Activated CD8-positive, alpha-beta memory T cell treated with anti-CD3 and anti-CD28 coated beads, Interleukin-2, amount 50 U/mL, for 48 hours (primary cell): ENCODE results near the gene PCNX3.

ENCODE experiments used
- DNase-seq: peaks from one replicate; pipeline ENCODE4 v3.0.0-alpha.2; 2020

The PCNX3 gene

GRCh38 chr11:65580756-65581155 is 34.8 kb upstream of the PCNX3 start:
- DNase-seq: no peak

- DNase-seq: no peak
Observed at GRCh38 chr11:65581928-65582327, 33.6 kb upstream of the PCNX3 start.

GRCh38 chr11:65583589-65583988 is 32.0 kb upstream of the PCNX3 start:
- DNase-seq: no peak

GRCh38 chr11:65584106-65584505 is 31.5 kb upstream of the PCNX3 start:
- no peak for DNase-seq

- no peak for DNase-seq
Observed at GRCh38 chr11:65584723-65585171, 30.8 kb upstream of the PCNX3 start.

- DNase-seq: no peak
Observed at GRCh38 chr11:65585396-65586246, 30.0 kb upstream of the PCNX3 start.

- DNase-seq: no peak
Observed at GRCh38 chr11:65586247-65586630, 29.3 kb upstream of the PCNX3 start.

- no peak for DNase-seq
Observed at GRCh38 chr11:65586676-65587075, 28.9 kb upstream of the PCNX3 start.

GRCh38 chr11:65588199-65589054 is 27.1 kb upstream of the PCNX3 start:
- peak; percentile 85 for DNase-seq

GRCh38 chr11:65589444-65590239 is 25.9 kb upstream of the PCNX3 start:
- DNase-seq: peak; percentile 71

GRCh38 chr11:65590240-65590738 is 25.3 kb upstream of the PCNX3 start:
- no peak for DNase-seq

- DNase-seq: no peak
Observed at GRCh38 chr11:65591939-65592857, 23.4 kb upstream of the PCNX3 start.

GRCh38 chr11:65592858-65593517 is 22.6 kb upstream of the PCNX3 start:
- DNase-seq: no peak

GRCh38 chr11:65593518-65594414 is 21.8 kb upstream of the PCNX3 start:
- no peak for DNase-seq

GRCh38 chr11:65595131-65595530 is 20.4 kb upstream of the PCNX3 start:
- DNase-seq: no peak

GRCh38 chr11:65595543-65596281 is 19.9 kb upstream of the PCNX3 start, which contains the start of gene KCNK7:
Gene KCNK7 (minus strand): TSS chr11:65595800. CDS start chr11:65595772, 28 bp downstream.
- no peak for DNase-seq

GRCh38 chr11:65596520-65596919 is 19.1 kb upstream of the PCNX3 start:
- no peak for DNase-seq

- DNase-seq: no peak
Observed at GRCh38 chr11:65598258-65598699, 17.3 kb upstream of the PCNX3 start.
